GM23338 (cell line): ENCODE results near the gene CIB1. TPM values are rescaled to one million over a fixed set of nuclear protein-coding genes. Genes with fewer than 3 reads are reported as not detected.

Source experiments
- ATAC-seq: fragments of 200-7000 bp; cut with Tn5 transposase; 3 replicates; pipeline ENCODE4 v1.9.1; 2020
- DNase-seq: peaks from one replicate; pipeline ENCODE4 v3.0.0-alpha.2; 2015; ENCODE audit warnings: low spot score
- H2AFZ ChIP-seq: fragments of 200-600 bp; sonication (generic); 2 replicates; pipeline ENCODE4 v1.8.0; 2016; ENCODE audit warnings: antibody characterized with exemption, mild to moderate bottlenecking, moderate library complexity
- H3F3A ChIP-seq: fragments of 200-600 bp; sonication (generic); replicated peaks from 2 replicates; pipeline ENCODE4 v1.8.0; 2017; ENCODE audit warnings: antibody characterized with exemption, mixed run types, low read depth
- H3K27ac ChIP-seq: fragments of 200-600 bp; sonication (generic); 2 replicates; pipeline ENCODE4 v1.6.1; 2016; ENCODE audit warnings: low read depth
- H3K27me3 ChIP-seq: fragments of 200-600 bp; sonication (generic); 2 replicates; pipeline ENCODE4 v1.8.0; 2016; ENCODE audit warnings: mild to moderate bottlenecking, mixed run types, moderate library complexity; ENCODE audit not compliant: insufficient read depth
- H3K36me3 ChIP-seq: fragments of 200-600 bp; sonication (generic); 2 replicates; pipeline ENCODE4 v1.8.0; 2016; ENCODE audit warnings: mild to moderate bottlenecking; ENCODE audit not compliant: insufficient read depth
- H3K4me1 ChIP-seq: fragments of 200-600 bp; sonication (generic); 2 replicates; pipeline ENCODE4 v1.8.0; 2016; ENCODE audit warnings: mild to moderate bottlenecking, moderate library complexity; ENCODE audit not compliant: insufficient read depth
- H3K4me2 ChIP-seq: fragments of 200-600 bp; sonication (generic); 2 replicates; pipeline ENCODE4 v1.7.1; 2017; ENCODE audit warnings: mixed run types
- H3K4me3 ChIP-seq: fragments of 200-600 bp; sonication (generic); 2 replicates; pipeline ENCODE4 v1.6.1; 2016; ENCODE audit warnings: mixed run types
- H3K79me2 ChIP-seq: fragments of 200-600 bp; sonication (generic); replicated peaks from 2 replicates; pipeline ENCODE4 v1.8.0; 2017; ENCODE audit warnings: mild to moderate bottlenecking; ENCODE audit not compliant: insufficient read depth
- H3K9me2 ChIP-seq: fragments of 200-600 bp; sonication (generic); 2 replicates; pipeline ENCODE4 v1.8.0; 2017; ENCODE audit not compliant: insufficient read depth
- H4K20me1 ChIP-seq: fragments of 200-600 bp; sonication (generic); replicated peaks from 2 replicates; pipeline ENCODE4 v1.8.0; 2017; ENCODE audit warnings: mild to moderate bottlenecking; ENCODE audit not compliant: insufficient read depth
- H3K27ac Mint-ChIP-seq: 2 replicates; pipeline ENCODE4 v1.8.0; 2020; ENCODE audit warnings: inconsistent platforms, mild to moderate bottlenecking, moderate library complexity, mixed read lengths
- H3K27me3 Mint-ChIP-seq: 3 replicates; pipeline ENCODE4 v1.8.0; 2022; ENCODE audit warnings: low read depth, mild to moderate bottlenecking, moderate library complexity, mixed read lengths, inconsistent platforms; ENCODE audit not compliant: insufficient read depth, poor library complexity
- H3K36me3 Mint-ChIP-seq: 3 replicates; pipeline ENCODE4 v1.8.0; 2021; ENCODE audit warnings: low read depth, mild to moderate bottlenecking, inconsistent platforms, moderate library complexity, mixed read lengths
- H3K4me1 Mint-ChIP-seq: 3 replicates; pipeline ENCODE4 v1.8.0; 2020; ENCODE audit warnings: mild to moderate bottlenecking, inconsistent platforms, mixed read lengths
- H3K4me3 Mint-ChIP-seq: 3 replicates; pipeline ENCODE4 v1.8.0; 2021; ENCODE audit warnings: moderate library complexity, mild to moderate bottlenecking, inconsistent platforms, mixed read lengths
- H3K9me3 Mint-ChIP-seq: 3 replicates; pipeline ENCODE4 v1.8.0; 2020; ENCODE audit warnings: moderate library complexity, mild to moderate bottlenecking, inconsistent platforms, mixed read lengths
- CREB1 ChIP-seq: fragments of 250-450 bp; sonication (Bioruptor Pico); IDR thresholded peaks from 2 replicates; pipeline ENCODE4 v1.5.0; 2020; ENCODE audit warnings: low read depth, mild to moderate bottlenecking, moderate library complexity
- CTCF ChIP-seq, 2 experiments: fragments of 200-600 bp in 1 of 2; sonication (generic) in 1 of 2; conservative IDR thresholded peaks; 2 replicates each; pipeline versions ENCODE4 v1.5.1 to v1.6.1; 2016 to 2017; ENCODE audit warnings: antibody characterized with exemption in 2 of 2, low read depth in 2 of 2, mild to moderate bottlenecking in 2 of 2, moderate library complexity in 1 of 2
- ETS1 ChIP-seq: IDR thresholded peaks from 2 replicates; pipeline ENCODE4 v1.6.1; 2016; ENCODE audit warnings: antibody characterized with exemption
- EZH2 ChIP-seq: fragments of 200-600 bp; sonication (generic); IDR thresholded peaks from one replicate; pipeline ENCODE4 v1.8.0; 2017; ENCODE audit warnings: antibody characterized with exemption, mild to moderate bottlenecking, low read depth; ENCODE audit not compliant: unreplicated experiment
- EZH2phosphoT487 ChIP-seq: fragments of 200-600 bp; sonication (generic); IDR thresholded peaks from one replicate; pipeline ENCODE4 v1.8.1; 2018; ENCODE audit warnings: antibody characterized with exemption; ENCODE audit not compliant: unreplicated experiment
- POLR2AphosphoS5 ChIP-seq: IDR thresholded peaks from 2 replicates; pipeline ENCODE4 v1.6.1; 2016; ENCODE audit warnings: antibody characterized with exemption, low read depth
- REST ChIP-seq: IDR thresholded peaks from one replicate; pipeline ENCODE4 v1.6.1; 2018; ENCODE audit warnings: antibody characterized with exemption; ENCODE audit not compliant: unreplicated experiment
- ZNF331 ChIP-seq: fragments of 250-450 bp; sonication (Bioruptor Pico); IDR thresholded peaks from 2 replicates; pipeline ENCODE4 v1.5.0; 2020; ENCODE audit warnings: low read depth, mild to moderate bottlenecking, moderate library complexity
- polyA plus RNA-seq: library from polyadenylated mRNA; unstranded; fragments of >200 nt; fragmentation: Nextera tagmentation; extraction: Ambion mirVana; gene quantifications from 2 replicates; pipeline ENCODE4 v1.2.1, GENCODE V29; 2016
- total RNA-seq: library from RNA; depleted of rRNA; stranded (reverse); fragments of >200 nt; shearing (Covaris generic); gene quantifications from 2 replicates; pipeline ENCODE4 v1.2.3, GENCODE V29; 2014

The CIB1 gene
- total and polyA plus RNA-seq, 2 experiments from 2014 or later = 9.8 to 35.9 TPM

GRCh38 chr15:90230071-90230494 is 3.7 kb downstream of the CIB1 start:
- DNase-seq (no peak), ATAC-seq (no peak)
- Histone ChIP-seq H3F3A (peaks cover 11% of the 10 kb centered on the region; the same call in 1 of the 2 replicates), H3K36me3 (peaks cover 11% of the 10 kb centered on the region), H2AFZ (no peak overlapping the region), H3K79me2 (no peaks in the 10 kb centered on the region), H3K27me3 (no peaks in the 10 kb centered on the region), H3K4me3 (no peak overlapping the region), H3K4me2 (no peak overlapping the region), H3K9me2 (no peaks in the 10 kb centered on the region), H3K4me1 (peaks cover 14% of the 10 kb centered on the region; the same call in 1 of the 2 replicates), H3K27ac (no peak overlapping the region), H4K20me1 (no peaks in the 10 kb centered on the region; the same call in 1 of the 2 replicates)
- Mint-ChIP-seq H3K4me1 (peaks cover 7% of the 10 kb centered on the region), H3K27me3 (peaks cover 15% of the 10 kb centered on the region), H3K27ac (no peak overlapping the region), H3K9me3 (no peaks in the 10 kb centered on the region), H3K4me3 (no peak overlapping the region), H3K36me3 (peaks cover 22% of the 10 kb centered on the region)
- no peak for TF ChIP-seq CTCF (conservative IDR thresholded peaks at IDR 0.05; ENCODE audit: low read depth in 2 of 2)
- no peak for TF ChIP-seq CREB1 (CRISPR knock-in tag)
- no peak for TF ChIP-seq EZH2
- TF ChIP-seq ETS1 = no peak

GRCh38 chr15:90228960-90229359 is 4.8 kb downstream of the CIB1 start:
- H3K27me3 Mint-ChIP-seq = peaks cover 12% of the 10 kb centered on the region
- peaks cover 28% of the 10 kb centered on the region for H3K36me3 Mint-ChIP-seq
- Histone ChIP-seq H4K20me1 (no peaks in the 10 kb centered on the region; the same call in 1 of the 2 replicates), H3K4me2 (no peak overlapping the region), H3F3A (0 out of 2 replicates have a peak, but pooled peaks cover 7% of the 10 kb centered on the region), H2AFZ (no peak overlapping the region), H3K27ac (no peak overlapping the region), H3K4me1 (peaks cover 8% of the 10 kb centered on the region; the same call in 1 of the 2 replicates), H3K4me3 (no peak overlapping the region), H3K36me3 (peaks cover 12% of the 10 kb centered on the region), H3K27me3 (no peaks in the 10 kb centered on the region), H3K79me2 (no peaks in the 10 kb centered on the region), H3K9me2 (no peaks in the 10 kb centered on the region)
- TF ChIP-seq EZH2phosphoT487 = no peak
- TF ChIP-seq ZNF331 (CRISPR knock-in tag) = no peak
- TF ChIP-seq REST = no peak
- TF ChIP-seq CTCF (conservative IDR thresholded peaks at IDR 0.05; ENCODE audit: low read depth in 2 of 2) = no peak
- no peak for TF ChIP-seq CREB1 (CRISPR knock-in tag)
- no peak for TF ChIP-seq POLR2AphosphoS5
- ATAC-seq (no peak), DNase-seq (no peak)
- no peaks in the 10 kb centered on the region for H3K9me3 Mint-ChIP-seq
- H3K4me3 Mint-ChIP-seq = no peak overlapping the region; the same call in 2 of the 3 replicates
- peaks cover 7% of the 10 kb centered on the region for H3K4me1 Mint-ChIP-seq
- H3K27ac Mint-ChIP-seq = no peak overlapping the region
